Germinal center (tissue), 1 donor: ENCODE results near the gene UPF2.

Experiments
- DNase-seq: peaks from one replicate; pipeline ENCODE4 v3.0.0; 2012; ENCODE audit warnings: mixed read lengths, low spot score

UPF2 gene

GRCh38 chr10:11962176-11962575, 80.4 kb downstream of the UPF2 start:
- no peak for DNase-seq

DNA sequence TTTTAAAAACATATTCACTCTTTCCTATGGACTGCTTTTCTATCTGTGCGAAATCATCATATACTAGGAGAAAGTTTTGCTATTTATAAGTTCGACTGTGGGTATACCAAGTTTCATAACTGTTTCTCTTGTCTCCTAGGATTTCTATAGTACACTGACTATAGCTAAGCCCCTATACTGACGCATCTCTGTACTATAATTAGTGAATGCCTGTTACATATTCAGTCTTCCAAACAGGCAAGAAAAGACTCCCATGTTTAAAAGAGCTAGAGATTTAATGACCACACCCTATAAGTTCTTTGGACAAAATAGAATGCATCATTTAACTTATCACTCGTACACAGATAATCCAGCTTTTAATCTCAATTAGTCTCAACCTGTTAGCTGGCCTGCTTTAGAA, 80.8 kb downstream of the UPF2 start:
- no peak for DNase-seq

GRCh38 chr10:11959966-11960365, 82.6 kb downstream of the UPF2 start:
- DNase-seq: no peak

GRCh38 chr10:11958956-11959355, 83.7 kb downstream of the UPF2 start:
- DNase-seq: no peak

DNA sequence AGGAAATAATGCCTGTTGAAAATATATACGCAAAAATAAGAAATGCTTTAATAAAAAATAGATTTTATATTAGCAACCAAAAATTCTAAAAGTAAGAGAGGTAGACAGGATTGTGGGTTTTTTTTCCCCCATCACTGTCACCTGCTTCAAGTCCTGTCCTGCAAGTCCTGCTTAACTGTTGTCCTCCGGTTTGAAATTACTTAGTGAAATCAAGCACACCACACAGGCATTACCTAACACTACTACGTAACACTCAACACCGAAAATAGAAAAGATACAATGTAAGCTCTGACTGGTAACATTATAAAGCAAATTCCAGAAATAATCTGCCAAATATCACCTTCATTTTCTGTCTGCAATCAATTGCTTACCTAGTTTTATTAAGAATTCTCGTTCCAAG, 90.9 kb downstream of the UPF2 start:
- no peak for DNase-seq

DNA sequence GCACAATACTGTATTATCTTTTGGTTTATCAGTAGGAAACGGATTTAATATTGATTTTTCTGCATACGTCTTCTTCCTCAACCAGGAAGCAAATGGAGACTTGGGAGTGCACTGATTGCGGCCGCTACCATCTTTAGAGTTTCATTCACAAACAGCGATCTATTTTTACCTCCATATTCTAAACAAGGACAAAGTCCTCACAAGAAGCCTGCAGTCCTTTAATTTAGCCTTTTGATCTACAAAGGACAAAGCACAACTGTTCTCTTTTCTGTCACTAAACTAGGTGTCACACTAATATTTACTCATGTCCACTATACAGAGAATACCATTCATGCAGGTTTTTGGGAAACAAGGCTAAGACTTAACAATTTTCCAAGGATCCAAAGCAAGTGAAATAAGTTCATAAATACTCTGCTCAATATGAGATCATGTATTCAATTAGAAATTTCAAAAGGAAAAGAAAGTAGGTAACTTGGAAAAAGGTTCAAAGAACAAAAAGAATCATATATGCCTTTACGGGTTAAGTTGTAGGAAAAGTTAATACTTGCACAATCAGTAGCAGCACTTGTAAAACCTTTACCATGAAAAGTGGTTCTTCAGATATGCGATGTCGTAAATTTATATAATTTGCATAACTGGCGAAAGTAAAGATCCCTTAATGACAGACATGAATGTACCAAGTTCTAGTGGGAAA, 92.1 kb downstream of the UPF2 start:
- DNase-seq: no peak

DNA sequence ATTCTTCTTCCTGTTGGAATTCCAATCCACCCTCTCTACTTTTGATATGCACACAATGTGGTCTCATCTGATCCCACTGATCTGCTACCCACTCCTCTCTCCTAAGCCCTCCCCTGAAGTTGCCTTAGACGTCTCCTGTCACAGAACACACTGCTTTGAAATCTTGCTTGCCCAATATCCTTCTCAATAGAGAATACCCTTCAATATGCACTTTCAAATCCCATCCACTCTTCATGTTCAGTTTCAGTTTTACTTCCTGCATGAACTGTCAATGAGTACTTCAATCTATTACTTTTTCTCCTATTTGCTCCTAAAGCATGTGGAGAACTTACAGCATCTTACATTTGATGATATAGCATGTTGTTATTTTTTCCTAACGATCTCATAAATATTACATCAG, 93.5 kb downstream of the UPF2 start:
- DNase-seq: no peak

DNA sequence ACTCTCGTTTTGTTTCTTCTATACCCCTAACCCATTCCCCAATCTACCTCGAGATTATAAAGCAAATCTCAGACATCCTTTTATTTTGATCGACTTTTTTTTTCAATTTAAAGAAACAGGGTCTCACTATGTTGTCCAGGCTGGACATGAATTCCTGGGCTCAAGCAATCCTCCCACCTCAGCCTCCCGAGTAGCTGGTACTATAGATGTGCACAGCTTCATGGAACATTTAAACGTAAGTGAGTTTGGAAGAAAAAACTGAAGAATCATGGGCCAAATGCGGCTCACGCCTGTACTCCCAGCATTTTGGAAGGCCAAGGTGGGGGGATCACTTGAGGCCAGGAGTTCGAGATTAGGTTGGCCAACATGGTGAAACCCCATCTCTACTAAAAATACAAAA, 96.0 kb downstream of the UPF2 start:
- DNase-seq: no peak

GRCh38 chr10:11936389-11937152, 106.0 kb downstream of the UPF2 start:
- no peak for DNase-seq

DNA sequence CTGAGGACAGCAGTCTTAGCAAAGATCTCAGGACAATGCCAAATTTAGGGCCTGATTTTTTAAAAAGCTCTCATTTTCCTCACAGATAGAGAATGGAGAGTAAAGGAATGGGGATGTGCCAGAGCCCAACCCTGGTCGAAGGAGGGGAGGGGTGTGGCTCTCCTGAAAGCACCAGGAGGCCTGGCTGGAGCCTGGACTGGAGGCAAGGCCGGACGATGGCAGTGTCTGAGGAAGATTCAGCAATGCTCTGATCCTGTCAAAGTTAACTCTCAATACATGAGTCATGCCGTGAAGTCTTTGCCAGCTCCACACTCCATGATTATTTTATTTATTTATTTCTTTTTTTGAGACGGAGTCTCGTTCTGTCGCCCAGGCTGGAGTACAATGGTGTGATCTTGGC, 108.3 kb downstream of the UPF2 start:
- DNase-seq: no peak

DNA sequence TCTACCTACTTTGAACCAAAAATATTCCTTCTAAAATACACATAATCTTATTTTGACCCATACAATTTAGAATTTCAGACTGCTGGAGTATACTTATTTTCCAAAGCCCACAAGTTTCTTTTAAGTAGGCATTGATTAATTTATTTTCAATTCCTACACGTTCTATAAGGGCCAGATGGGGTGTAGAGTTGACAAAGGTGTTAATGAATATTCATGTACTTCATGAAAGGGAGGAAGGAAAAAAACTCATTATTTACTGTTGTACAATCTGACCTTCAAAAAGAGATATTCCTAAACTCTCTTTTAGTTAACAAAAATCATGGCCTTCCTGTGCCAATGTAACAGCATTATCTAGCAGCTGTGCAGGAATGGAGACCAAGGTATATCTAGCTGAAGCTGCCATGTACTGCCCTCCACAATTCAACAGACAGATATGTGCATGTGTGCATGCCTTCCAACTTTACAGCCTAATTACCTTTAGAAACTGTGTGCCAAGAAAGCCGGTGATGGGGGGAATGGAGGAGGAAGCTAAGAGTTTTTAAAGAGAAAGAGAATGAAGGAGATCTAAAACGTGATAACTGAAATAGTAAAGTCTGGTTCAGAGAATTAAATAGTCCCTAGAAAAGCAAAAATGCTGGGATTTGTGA, 108.9 kb downstream of the UPF2 start:
- no peak for DNase-seq

- no peak for DNase-seq
These were observed 111.6 kb downstream of the UPF2 start for GRCh38 chr10:11931038-11931437.

GRCh38 chr10:11930312-11930978, 112.2 kb downstream of the UPF2 start:
- DNase-seq: no peak

- no peak for DNase-seq
These were observed 114.9 kb downstream of the UPF2 start for GRCh38 chr10:11927746-11928145.

DNA sequence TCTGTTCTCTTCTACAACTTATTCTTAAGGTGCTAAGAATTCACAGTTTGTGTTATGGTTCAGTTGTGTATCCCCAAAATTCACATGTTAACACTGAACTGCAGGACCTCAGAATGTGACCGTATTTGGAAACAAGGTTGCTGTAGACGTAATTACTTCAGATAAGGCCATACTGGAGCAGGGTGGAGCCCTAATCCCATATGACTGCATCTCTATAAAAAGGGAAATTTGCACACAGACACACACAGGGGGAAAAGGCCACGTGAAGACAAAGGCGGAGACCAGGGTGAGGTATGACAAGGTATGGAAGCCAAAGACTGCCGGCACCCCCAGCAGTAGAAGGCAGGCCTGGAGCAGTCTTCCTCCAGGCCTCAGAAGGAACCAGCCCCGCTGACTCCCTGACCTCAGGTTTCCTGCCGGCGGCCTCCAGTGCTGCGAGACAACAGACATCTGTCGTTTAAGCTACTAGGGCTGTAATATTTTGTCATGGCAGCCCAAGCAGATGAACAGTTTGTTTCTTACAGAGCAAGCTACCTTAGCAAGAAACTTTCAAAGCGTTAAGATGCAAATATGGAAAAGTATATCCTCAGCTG, 120.7 kb downstream of the UPF2 start:
- no peak for DNase-seq

DNA sequence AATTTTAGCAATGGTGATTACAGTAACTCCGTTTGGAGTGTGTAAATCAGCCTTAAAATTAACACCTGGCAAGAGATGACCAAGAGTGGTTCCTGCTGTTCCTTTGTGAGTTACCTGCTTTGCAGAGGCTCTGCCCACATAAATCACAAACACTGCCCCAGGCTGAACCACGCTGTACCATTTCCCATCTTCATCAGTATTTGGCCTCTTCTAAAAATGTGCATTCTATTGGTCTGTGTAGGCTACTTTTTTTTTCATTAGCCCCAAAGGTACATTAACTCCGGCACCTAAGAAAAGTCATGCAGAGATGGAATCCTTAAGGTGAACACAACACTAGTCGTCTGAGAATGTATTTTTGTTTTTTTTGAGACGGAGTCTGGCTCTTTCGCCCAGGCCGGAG, 123.3 kb downstream of the UPF2 start:
- no peak for DNase-seq

GRCh38 chr10:11918384-11918783, 124.2 kb downstream of the UPF2 start:
- no peak for DNase-seq

GRCh38 chr10:11913079-11913641, 129.4 kb downstream of the UPF2 start:
- DNase-seq: no peak

DNA sequence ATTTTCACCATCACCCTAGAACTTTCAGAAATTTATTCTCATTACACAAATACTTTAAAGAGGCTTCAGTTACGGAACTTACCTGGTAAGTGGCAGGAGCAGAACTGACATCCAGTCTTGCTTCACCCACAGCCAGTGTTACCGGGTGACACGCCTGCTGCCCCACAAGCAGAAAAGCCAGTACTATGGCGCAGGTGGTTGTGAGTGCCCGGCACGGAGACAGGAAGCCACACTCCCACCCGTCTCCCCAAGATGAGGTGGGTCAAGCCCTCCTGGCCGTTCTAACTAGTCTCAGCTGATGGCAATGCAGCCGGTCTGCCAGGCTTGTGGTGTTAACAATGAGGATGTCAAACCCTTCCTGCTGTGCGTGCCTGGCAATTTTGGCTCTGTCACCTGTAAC, 132.5 kb downstream of the UPF2 start:
- no peak for DNase-seq

DNA sequence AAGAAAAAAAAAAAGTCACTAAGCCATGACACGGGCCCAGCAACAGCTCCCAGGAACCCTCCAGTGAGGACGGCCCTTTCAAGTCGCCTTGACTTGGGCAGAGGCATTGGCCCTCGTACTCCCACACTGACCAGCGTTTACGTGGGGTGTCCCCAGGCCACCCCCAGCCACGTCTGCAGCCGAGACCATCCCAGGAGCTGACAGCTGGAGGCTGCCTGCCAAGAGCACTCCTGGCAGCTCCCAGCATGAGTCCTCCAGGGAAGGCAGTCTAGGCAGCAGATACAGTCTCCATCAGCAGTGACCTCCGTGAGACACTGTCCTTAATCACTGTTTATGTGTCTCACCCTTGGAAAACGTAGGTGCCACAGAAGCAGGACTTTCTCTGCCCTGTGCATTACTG, 133.0 kb downstream of the UPF2 start:
- no peak for DNase-seq

DNA sequence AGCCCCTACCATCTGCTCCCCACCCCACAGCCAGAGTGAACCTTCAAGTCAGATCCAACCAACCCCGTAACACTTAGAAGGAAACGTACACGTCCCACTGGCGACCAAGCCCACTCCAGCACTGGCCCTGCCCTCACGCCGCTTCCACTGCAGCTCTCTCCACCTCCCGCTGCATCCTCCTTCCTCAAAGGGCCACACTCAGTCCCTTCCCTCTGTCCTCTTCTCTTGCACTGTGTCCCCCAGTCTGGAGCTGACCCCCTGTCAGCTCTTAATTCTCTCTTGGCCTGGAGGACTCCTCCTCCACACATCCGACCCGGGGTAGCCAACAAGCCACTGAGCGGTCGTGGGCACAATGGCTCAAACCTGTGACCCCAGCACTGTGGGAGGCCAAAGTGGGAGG, 133.6 kb downstream of the UPF2 start:
- DNase-seq: no peak

DNA sequence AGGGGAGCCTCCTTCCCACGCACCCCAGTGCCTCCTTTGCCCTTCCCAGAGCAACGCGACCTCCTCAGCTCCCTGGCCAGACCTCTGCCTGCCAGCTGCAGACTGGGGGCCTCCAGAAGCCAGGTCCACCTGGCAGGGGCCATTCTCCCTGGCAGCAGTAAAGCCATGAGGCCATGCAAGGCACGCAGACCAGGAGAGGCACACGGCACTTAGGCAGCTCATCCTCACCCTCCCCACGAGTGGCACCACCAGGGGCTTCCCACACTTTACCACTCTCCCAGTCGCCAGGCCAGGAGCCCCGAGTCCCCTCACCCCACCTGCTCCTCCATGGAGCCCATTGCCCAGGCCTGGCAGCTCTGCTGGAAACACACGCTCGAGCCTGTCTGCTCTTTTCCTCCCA, 134.1 kb downstream of the UPF2 start:
- DNase-seq: no peak
